PC-9 (cell line): Measurements from ENCODE around the gene FOXK1.

Experiments
- CTCF ChIP-seq: fragments of 200-600 bp; sonication (generic); conservative IDR thresholded peaks from 2 replicates; pipeline ENCODE4 v1.6.1; 2017; ENCODE audit warnings: mixed run types, antibody characterized with exemption, mild to moderate bottlenecking, moderate library complexity
- EZH2 ChIP-seq: fragments of 200-600 bp; sonication (generic); IDR thresholded peaks from 2 replicates; pipeline ENCODE4 v1.8.0; 2017; ENCODE audit warnings: antibody characterized with exemption, low read depth

- TF ChIP-seq CTCF (no peak), EZH2 (no peak)
Observed at GRCh38 chr7:4801839-4802231, 119.7 kb downstream of the FOXK1 start.
